GM18873 (cell line): Measurements from ENCODE around the gene TMEM132D.

Experiments used
- ATAC-seq: cut with Tn5 transposase; IDR thresholded peaks from one replicate; pipeline ENCODE4 v1.9.1; 2021; ENCODE audit warnings: mild to moderate bottlenecking, moderate library complexity, moderate number of reproducible peaks; ENCODE audit not compliant: unreplicated experiment, low FRiP score

Gene TMEM132D

DNA sequence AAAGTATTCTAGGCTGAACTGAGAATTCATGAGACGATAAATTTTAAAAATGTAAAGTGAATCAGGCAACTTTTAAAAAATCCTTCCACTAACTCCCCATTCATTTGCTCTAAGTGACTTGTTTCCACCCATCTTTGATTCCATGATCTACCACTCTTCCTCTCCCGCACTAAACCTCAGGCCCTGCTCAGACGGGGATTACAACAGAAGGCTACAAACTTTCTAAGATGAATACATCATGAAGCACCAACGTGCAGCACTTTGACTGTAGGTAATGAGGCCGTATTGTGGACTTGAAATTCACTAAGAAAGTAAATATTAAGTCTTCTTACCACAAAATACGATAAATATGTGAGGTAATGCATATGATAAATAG lies 30.0 kb downstream of the TMEM132D start:
- ATAC-seq, result no peak

DNA sequence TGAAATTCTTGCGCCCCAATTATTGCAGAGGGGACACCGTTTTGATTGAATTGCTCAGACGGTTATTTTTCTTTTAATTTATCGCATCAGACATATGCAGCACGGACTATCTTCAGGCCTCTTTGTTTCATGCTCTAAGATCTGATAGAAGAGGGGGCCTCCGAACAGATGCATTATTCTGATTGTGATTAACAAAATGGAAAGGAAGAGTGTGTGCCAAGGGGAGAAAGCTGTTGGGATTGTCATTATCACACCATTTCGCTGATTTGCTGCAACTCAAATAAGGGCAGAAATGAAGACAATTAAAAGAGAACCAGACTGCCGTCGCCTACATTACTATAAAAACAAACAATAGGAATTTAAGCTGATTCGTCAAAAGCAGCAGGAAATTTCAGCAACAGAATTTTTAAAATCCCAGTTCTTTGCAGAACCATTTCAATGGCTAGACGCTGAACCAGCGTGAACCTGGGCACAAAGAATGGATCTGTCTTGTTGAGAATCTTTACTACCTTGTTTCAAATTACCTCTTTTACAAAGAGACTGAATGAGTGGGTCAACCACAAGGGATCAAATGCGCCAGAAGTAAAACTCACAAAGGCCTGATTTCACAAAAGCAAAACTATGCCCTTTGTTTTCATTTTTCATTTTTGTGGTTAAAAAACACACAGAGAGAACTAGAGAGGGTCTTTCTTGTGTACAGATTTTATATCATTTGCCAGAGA lies 30.6 kb downstream of the TMEM132D start:
- no peak for ATAC-seq

DNA sequence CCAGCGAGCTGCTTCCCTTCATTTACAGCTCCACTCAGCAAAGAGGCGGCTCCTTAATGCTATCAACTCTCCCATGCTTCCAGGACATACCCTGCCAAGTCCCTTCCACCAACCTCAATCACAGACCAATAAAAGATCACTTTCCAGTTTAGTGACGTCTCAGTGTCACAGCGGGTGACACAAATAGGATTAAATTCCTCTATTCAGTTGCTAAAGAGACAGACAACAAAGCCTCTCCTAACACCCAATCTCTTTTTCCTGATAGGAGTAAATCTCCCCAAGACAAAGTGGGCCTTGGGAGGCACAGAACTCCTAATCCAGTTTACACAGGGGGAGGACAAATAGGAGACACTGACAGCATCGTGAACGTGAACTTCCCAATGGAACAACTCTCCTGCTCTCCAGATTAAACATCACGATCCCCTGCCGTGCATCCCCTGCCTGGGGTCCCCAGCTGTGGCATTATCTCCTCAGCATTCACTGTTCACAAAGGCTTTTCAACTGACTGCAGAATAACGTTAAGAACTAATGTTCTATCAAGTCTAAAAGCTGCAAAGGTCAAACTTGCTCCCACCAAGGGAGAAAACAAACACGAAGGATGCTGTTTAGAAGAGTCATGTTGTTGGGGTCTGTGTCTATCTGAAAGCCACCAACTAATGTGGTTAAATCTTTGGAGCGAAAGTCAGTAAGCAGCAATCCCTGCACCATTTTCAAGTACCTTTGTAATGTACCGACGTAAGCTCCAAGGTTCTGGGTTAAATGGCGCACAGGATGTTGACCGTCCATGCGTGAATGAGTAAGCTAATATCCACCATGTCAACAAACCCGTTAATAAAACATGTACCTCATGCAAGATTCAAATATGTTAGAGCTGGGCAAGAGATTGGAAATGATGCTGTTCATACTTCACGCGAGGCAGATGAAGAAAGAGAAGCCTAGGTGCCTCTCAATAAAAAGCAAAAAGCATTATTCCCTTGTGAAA lies 31.5 kb downstream of the TMEM132D start:
- no peak for ATAC-seq

DNA sequence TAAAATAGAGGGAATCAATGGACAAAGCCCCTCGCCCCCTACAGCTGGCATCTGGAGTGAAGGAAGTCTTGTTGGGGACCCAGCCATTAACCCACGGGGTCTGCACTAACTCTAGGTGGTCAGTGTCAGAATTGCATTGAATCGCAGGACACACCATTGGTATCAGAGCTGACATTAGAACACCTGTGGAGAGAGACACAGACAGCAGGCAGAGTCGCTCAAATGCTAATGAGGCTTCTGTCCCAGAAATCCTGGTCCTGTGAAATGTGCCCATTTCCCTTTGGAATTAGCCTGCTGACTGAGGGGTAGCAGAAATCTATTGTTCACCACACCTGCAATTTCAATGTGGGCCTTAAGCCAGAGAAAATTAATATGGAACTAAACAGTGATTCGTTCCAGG lies 33.0 kb downstream of the TMEM132D start:
- no peak for ATAC-seq

DNA sequence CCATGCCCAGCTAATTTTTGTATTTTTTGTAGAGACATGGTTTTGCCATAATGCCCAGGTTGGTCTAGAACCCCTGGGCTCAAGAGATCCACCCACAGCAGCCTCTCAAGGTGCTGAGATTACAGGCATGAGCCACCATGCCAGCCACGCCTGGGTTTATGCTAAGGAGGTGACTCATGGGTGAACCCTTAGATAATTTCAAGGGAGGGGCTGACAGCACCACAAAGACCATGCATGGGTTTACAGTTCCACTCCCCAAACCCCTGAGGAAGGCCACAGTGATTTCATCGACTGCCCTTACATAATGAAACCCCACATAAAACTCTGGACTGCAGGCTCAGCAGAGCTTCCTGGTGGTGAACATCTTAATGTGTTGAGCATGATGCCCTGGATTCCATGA lies 33.7 kb downstream of the TMEM132D start:
- ATAC-seq, result no peak

DNA sequence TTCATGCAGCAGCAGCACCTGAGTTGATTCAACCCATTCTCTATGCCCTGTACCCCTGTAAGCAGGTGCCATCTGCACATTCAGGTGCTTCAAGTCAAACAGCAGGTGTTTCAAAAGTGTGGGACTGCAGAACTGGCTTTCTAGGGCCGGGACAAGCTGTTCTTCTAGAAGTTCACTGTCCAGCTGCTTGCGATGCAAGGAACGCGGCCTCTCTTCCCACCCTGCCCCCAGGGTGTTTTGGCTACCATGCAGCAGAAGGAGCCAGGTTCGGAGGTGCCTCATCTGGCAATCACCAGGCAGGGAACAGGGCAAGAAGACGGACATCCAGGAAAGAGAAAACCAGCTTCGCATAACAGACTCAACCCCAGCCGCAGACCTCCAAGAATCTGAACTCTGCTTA lies 35.2 kb downstream of the TMEM132D start:
- ATAC-seq, result no peak

DNA sequence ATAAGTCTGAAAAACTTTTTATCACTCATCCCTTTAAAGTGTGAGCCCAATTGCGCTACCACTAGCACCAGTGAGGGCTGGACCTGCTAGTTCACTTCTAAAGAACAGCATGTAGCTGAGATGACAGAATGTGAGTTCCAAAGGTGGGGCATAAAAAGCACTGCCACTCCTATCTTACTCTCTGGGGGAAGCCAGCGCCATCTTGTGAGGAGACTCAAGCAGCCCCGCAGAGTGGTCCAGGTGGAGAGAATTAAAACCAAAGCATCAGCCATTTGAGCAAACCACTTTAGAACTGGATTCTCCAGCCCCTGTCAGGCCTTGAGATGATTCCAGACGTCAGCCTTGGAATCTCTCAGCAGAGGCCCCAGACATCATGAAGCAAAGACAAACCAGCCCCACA lies 39.9 kb downstream of the TMEM132D start:
- no peak for ATAC-seq

DNA sequence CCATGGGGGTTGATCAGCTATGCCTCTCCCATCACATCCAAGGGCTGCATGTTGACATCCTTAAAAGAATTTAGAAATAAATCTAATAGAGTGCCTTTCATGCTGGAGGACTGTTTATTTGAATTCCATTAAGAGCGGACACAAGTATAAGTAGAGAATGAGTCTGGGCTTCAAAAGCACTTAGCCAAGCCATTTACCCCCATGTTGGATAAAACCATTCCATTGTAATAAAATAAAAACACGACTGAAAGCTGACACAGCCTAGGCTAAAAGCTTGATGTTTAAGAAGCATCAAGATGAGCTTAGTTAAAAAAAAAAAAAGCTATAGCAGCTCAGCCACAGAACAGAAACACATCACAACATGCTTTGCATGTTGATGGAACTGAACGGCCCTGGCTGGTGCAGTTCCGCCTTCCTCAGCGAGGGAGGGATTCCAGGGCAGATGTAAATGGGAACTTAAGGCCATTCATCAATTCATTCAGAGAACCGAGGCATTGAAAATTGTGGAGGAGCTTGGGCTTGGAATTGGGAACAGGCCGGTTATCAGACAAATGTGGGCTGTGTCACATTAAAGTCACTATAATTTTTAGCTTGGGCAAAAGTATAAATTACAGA lies 41.2 kb downstream of the TMEM132D start:
- no peak for ATAC-seq

DNA sequence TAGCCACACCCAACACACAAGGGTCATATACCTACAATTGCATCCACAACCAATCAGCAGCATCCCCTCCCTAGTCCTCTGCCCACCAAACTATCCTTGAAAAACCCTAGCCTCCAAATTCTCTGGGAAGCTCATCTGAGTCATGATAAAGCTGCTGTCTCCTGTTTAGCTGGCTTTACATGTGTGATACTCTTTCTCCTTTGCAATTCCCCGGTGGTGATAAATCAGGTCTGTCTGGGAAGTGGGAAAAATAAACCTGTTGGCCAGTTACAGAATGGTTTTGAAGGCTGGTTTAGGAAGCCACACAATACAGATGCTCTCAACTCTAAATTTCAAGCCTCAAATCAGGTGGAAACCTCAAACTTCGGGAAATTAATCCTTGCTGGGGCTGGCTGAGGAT lies 41.9 kb downstream of the TMEM132D start:
- ATAC-seq, result no peak

DNA sequence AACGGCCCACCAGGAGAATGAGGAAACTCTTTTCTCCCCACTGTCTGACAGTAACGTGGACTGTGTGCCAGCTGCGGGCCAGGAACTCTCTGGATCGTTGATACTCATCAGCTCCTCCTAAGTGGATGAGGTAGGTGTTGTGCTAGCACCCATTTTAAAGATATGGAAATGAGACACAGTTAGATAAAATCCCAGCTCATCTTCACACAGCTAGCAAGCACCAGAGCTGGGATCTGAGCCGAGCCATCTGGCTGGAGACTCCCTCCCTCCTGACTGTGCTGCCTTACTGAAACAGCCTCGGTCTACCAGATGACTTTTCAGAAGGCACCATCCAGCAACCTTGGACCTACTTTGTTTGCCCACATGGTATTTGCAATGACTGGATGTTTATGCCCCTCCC lies 49.2 kb downstream of the TMEM132D start:
- no peak for ATAC-seq

DNA sequence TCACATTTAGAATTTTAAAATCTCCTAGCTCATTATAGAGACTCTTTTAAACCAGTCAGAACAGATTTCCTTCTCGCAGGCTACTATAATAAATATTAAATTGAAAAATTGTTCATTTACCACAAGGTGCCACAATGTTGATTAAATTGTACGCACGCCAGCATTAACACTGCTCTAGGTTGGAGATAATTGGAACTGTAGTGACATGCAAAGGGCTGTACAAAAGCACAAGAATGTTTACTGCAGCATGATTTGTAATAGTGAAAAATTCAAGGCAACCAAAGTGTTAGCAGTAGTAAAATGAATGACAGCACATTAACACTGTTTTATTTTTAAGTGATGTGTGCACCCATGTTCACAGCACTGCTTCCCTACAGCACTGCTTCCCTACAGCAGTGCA lies 52.5 kb downstream of the TMEM132D start:
- ATAC-seq, result no peak

DNA sequence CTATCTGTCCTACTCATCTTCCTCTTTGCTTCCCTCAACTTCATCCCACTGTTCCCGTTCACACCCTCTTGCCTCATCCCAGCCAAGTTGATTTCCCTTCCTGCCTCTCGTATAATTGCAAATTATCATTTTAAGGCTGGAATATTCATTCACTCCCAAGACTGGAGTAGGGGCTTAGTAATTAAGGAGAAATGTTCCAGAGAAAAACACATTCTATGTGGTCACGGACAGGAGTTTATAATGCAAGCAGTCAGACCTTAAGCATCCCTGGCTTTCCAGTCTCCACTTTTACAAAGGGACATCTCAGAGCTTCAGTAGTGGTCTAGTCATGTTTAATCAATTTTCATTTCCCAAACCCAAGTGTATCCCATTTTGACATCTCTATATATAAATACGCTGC lies 54.9 kb downstream of the TMEM132D start:
- ATAC-seq, result no peak

DNA sequence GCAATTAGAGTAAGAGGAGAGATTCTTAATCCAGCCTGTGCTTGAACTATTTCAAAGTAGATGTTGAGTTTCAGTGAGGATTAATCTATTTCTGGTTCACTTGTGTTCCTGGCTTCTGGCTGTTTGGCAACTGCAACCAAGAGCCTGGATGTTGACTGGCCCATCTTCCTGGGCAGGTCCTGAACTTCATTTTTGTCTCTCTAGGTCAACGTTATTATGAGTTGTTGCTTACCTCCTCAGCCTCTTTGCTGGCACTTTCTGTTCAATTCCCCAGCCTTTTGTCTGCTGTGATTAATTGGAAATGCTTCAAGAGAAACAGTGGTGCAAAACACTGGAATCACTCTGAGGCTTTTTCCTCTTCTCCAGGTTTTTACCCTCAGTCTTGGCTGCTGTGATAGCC lies 56.8 kb downstream of the TMEM132D start:
- ATAC-seq, result no peak

DNA sequence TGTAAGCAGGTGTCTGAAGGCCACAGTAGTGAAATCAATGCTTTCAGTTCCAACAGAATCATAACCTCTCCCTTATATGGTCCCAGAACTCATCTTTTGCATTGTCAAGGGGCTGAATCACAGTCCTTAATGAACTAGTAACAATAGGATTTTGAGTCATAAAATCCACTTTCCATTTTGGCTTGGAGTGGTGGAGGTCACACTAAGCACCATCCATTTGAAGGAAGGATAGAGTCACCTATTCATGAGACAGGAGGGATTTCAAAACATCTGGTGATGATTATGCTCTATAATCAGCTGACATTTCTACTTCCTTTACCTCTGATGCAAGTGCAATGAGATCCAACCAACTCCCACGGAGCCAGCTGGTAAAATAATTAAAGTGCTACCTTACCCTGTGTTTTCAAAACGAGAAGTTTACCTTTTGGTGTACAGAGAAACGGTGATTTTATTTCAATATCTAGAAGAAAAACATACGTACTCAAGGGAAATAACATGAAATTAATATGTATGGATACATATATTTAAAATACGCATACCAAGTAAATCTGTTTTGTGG lies 59.1 kb downstream of the TMEM132D start:
- ATAC-seq, result no peak

DNA sequence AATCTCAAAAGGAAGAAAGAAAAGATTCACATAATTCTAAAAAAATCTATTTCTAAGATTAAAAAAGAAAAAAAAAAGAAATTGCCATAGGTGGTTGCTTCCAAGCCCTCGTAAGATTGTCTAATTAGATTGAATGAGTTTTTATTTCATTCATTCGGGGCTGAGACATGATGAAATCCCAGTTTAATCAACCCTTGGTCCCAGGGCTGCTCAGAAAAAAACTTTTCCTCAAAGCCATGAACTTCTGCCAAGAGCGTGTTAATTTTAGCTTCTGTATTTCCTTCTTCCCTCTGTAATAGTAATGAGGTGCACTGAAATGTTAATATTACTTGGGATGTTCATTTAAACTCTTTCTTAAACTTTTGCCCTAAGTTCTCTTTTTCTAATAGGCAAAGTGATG lies 62.6 kb downstream of the TMEM132D start:
- ATAC-seq, result no peak

DNA sequence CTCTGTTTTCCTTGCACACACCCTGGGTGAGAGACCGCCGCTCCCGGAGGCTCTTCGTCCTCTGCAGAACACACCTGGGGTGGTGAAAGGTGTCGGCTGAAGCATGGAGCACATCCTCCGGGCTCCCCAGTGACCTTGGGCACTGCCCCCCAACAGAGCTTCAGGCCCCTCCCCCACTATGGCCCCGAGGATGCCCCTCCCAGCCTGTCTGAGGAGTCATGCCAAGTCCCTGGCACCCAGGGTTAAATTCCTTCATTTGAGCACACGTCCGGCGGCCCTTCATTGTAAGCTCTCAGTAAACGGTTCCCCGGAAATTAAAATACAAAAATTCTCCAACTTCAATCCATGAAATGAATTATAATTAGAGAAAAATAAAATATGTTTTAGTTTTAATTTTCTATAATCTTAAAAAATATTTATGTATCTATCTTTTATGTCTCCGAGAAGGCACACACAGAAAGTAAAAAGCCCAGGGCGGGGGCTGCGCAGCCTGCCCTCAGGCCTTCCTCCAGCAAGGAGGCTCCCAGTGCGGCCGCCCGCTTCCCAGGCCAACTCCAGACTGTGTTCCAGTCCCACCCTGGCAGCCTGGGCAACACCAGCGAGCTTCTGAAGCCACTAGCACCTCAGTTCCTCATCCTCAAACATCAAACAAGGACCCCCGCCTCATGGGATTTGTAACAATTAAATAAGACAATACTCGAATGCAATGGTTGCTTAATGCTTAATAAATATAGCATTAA lies 63.5 kb downstream of the TMEM132D start:
- no peak for ATAC-seq

DNA sequence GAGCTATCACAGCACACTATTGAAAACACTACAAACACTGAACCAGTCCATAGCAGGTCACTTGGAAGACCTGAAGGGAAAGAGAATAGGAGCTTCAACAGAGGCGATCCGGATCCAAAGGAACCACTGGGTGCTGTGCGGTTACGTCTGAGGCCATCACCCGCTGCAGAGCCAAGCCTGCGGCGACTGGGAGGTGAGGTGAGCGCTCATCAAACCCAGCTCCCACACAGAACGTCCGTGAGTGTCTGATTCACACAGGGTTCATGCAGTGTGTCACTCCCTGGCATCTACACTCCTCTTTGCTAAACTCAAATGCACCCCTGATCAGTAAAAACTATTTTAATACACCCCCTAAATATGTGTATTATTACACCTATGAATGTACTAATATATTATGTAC lies 64.1 kb downstream of the TMEM132D start:
- ATAC-seq, result no peak

DNA sequence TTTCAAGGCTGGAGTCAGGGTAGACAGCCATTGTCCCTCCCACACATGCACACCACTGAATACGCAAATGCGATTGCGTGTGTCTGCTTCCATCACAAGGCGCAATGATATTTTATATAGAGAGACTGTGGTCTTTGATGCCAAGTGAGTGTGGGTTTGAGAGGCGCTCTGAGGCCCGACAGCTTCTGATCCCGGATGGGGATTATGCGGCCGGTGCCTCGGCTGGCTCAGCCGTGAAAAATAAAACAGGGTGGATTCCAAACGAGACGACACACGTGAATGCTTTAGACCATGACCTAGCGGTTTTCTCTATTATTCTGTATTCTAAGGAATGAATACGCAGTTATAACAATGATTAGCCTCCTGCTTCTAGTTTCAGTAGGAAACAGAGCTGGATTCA lies 72.5 kb downstream of the TMEM132D start:
- no peak for ATAC-seq

DNA sequence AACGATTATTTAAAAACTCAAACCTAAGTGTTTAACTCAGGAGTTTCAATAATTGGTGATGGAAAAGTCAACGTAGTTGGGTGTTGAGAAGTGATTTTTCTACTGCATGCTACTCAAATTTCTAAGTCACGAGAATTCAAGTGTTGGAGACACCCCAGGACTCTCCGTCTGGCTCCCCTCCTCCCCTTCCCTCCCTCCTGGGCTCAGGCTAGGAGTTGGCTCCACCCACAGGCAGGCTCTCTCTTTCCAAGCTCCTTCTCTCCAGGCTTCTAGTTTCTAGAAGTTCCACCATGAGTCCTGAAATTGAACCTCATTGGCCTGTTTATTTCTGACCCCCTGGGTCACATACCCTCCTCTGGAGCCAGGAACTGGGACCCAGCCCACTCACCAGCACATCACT lies 73.0 kb downstream of the TMEM132D start:
- no peak for ATAC-seq

DNA sequence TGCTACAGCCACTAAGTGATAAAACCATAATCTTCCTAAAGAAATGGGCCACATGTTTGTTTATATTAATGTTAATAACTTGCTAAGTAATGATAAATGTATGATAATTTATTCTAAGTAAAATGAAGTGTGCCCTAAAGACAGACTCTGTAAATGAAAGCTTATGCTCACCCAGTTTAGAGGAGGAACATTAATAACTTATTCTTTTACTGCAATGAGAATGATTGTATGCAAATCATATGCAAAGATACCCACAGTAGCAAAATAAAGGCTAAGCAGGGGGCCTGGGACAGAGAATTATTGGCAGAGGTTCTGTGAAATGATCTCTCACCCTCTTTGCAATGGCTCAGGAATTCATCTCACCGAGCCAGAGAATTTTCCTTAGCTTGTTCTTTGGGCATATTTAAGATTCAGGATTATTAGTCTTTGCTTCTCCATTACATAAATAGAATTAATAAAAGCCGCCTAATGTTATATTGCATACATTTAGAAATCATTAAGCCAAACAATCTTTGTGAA lies 75.9 kb downstream of the TMEM132D start:
- no peak for ATAC-seq
